ENCODE results near the gene TMEM109. TPM values are rescaled to one million over a fixed set of nuclear protein-coding genes. Genes with fewer than 3 reads are reported as not detected.

The TMEM109 gene, protein sequence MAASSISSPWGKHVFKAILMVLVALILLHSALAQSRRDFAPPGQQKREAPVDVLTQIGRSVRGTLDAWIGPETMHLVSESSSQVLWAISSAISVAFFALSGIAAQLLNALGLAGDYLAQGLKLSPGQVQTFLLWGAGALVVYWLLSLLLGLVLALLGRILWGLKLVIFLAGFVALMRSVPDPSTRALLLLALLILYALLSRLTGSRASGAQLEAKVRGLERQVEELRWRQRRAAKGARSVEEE
- polyA plus RNA-seq (2013, experiment 1 of 2; ENCODE audit: insufficient read length) = 84.5 TPM
- 92.0 TPM for polyA plus RNA-seq (2013, experiment 2 of 2; ENCODE audit: insufficient read length)

DNA sequence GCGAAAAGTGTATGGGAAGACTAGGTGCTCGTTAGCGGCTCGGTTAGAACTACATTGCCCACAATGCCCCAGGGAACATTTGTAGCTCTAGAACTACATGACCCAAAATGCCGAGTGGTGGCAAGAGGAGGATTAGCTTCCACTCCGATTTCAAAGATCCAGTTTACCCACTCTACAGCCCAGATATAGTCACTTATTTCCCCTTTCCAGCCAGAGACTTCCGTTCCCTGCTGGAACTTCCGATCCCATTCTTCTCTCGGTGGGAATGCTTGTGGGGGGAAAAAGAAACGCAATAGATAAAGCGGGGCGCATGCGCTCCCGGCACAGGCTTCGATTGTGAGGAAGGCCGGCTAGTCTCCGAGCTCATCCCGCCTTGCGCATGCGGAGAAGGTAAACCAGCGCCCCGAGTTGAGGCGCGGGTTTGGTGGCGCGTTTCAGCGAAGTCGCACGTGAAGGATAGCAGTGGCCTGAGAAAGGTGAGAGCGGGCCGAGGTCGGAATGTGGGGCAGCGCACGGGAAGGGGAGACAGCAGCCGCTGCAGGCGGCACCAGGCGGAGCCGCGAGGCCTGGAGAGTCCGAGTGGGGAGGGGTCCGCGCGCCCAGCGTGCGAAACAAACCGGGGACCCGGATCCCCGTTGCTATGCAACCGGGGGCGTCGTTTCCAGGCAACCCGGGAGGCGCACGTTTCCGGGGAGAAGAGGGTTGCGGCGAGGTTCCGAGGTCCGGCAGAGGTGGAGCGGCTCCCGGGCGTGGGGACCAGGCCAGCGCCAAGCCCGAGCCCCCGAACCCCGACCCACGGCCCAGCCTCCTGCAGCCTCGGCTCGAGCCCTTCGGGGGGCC is at the start of gene TMEM109:
TSS of gene TMEM109 (plus strand) at position 366 of the 840 bp plus-strand sequence. CDS start 5,536 bp downstream, outside the sequence.
- peak; percentile 90 for DNase-seq

DNA sequence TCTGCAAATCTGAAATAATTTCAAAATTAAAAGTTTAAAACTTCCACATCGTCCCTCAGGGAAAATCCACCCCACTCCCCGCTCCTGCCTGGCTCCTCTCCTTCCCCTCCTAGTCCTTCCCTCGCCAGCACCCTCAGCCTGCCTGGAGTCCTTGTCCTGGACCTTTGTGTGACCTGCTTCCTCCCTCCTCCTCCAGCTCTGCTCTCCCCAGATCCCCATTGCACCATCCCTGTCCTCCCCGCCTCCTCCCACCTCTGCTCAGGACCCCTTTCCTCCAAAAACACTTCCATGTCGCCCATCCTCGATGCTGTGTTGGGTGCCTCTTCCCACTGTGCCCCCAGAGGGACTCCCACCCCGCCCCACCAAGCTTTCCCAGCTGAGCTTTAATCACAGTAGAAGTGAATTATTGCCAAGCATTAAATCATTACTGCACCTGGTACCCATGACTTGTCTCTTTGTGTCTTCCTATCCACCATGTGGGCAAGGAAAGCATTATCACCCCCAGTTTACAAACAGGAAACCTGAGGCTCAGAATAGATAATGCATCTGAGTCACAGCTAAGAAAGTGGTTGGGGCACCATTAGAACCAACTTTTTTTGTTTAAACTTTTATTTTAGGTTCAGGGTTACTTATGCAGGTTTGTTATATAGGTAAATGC is 49.0 kb upstream of the TMEM109 start:
- no peak for DNase-seq

DNA sequence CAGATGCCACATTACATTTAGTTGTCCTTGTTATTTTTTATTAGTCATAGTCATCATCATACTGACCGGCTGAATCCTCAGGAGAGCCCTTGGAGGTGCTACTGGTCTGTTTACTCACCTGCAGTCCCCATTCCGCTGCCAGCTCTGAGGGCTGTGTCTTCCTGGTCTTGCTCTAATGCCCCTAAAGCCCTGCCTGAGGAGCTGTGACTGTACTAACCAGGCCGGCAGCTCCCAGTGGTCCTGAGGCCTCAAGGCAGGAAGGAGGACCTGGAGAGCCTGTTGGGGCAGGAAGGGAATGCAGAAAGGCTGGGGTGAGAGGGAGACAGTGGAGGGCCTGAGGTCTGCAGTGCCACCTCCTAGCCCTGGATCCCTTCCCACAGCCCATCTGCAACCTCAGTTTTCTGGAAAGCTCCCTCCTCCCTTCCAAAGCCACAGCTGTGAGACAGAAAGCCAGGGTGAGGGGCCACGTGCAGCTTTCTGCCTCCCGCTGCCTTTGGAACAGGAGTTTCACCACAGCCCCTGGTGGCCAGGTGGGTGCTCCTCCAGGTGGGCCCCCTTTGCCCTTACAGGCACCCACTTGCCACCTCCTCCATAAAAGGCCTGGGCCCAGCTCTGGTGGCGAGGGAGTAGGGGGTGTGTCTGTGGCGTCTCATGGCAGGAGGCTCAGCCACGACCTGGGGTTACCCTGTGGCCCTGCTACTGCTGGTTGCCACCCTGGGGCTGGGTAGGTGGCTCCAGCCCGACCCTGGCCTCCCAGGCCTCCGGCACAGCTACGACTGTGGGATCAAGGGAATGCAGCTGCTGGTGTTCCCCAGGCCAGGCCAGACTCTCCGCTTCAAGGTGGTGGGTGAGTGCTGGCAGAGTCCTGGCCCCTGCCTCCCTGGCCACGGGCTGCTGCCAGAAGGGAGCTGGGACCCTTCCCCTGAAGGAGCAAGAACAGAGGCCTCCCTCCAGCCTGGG is 46.8 kb upstream of the TMEM109 start, which contains the start of gene ZP1:
TSS of gene ZP1 (plus strand) at position 632 of the 960 bp plus-strand sequence. CDS start at position 652, 20 bp downstream.
- DNase-seq = no peak

DNA sequence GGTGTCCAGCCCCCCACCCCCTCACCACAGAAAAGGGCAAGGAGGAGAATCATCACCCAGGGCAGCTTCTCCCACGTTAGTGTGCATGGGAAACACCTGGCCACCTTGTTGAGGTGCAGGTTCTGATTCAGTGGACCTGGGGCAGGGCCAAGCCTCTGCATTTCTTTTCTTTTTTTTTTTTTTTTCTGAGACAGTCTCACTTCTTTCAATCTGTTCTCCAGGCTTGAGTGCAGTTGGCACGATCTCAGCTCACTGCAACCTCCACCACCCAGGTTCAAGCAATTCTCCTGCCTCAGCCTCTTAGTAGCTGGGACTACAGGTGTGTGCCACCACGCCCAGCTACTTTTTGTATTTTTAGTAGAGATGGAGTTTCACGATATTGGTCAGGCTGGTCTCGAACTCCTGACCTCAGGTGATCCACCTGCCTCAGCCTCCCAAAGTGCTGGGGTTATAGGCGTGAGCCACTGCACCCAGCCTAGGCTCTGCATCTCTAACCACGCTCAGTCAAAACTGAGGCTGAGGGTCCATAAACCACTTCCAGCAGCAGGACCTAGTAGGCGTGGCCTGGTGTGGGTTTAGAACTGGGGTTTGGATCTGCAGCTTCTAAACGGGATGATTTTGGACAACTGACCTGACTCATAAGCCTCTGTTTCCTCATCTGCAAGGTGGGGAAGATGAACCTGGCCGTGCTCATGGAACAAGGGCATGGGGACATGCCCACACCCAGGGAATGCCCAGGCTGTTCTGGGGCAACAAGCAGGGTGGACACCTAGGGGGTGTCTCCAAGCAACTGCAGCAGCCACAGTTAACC is 45.9 kb upstream of the TMEM109 start:
- DNase-seq = no peak

DNA sequence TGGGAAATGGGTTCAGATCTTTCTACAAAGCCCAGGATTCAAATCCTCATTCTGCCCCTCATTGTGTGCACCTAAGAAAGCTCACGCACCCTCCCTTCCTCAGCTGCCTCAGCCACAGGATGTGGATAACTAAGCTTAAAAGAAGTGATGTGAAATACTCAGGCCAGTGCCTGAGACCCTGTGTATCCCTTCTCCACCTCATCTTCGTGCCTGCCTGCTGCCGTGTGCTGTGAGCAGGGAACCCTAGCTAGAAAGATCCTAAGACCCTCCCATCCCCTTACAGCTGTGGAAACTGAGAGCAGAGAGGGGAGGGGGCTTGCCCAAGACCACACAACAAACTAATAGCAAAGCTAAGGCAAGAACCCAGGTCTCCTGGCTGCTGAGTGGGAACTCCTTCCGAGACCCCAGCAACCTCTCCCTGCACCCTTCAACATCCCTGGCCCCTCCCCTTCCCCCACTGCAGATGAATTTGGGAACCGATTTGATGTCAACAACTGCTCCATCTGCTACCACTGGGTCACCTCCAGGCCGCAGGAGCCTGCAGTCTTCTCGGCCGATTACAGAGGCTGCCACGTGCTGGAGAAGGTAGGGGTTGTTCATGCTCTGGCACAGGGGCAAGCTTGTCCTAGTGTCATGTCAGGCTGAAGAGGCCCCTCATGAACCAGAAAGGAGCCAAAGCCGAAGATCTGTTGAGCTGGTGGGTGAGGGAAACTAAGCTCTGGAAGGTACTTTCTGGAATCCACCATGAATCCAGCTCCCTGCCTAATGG is 45.1 kb upstream of the TMEM109 start:
- DNase-seq = no peak

DNA sequence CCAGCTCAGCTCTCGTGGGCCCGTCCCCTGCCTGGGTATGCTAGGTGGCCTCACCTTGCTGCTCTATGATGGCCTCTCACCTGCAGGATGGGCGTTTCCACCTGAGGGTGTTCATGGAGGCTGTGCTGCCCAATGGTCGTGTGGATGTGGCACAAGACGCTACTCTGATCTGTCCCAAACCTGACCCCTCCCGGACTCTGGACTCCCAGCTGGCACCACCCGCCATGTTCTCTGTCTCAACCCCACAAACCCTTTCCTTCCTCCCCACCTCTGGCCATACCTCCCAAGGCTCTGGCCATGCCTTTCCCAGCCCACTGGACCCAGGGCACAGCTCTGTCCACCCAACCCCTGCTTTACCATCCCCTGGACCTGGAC is 44.5 kb upstream of the TMEM109 start:
- no peak for DNase-seq

DNA sequence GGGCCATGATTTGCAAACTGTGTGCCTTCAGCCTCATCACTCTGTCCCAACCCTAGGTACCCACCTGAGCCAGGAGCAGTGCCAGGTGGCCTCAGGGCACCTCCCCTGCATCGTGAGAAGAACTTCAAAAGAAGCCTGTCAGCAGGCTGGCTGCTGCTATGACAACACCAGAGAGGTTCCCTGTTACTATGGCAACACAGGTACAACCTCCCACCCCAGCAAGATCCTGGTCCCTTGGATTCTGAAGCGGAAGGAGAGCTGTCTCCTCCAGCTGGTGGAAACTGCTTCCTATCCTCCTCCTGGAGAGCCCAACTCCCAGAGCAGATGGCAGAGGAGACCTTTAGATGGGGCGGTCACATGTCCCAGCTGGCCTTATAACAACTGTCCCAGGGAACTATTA is 43.7 kb upstream of the TMEM109 start:
- DNase-seq = no peak

DNA sequence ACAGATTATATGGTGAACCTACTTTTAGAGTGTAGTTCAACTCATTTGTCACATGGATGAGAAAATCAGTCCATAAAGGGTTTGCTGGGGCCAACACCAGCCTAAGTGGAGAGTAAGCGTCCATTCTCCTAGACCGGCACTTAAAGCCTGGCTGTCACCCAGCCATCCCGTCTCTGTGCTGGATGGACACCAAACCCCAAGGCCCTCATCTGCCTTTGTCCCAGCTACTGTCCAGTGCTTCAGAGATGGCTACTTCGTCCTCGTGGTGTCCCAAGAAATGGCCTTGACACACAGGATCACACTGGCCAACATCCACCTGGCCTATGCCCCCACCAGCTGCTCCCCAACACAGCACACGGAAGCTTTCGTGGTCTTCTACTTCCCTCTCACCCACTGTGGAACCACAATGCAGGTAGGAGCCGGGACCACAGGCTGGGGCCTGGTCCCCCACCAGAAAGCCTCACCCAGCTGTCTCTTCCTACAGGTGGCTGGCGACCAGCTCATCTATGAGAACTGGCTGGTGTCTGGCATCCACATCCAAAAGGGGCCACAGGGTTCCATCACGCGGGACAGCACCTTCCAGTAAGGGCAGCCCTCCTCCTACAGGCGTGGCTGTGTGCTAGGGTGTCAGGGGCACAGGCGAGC is 43.1 kb upstream of the TMEM109 start:
- DNase-seq = no peak

DNA sequence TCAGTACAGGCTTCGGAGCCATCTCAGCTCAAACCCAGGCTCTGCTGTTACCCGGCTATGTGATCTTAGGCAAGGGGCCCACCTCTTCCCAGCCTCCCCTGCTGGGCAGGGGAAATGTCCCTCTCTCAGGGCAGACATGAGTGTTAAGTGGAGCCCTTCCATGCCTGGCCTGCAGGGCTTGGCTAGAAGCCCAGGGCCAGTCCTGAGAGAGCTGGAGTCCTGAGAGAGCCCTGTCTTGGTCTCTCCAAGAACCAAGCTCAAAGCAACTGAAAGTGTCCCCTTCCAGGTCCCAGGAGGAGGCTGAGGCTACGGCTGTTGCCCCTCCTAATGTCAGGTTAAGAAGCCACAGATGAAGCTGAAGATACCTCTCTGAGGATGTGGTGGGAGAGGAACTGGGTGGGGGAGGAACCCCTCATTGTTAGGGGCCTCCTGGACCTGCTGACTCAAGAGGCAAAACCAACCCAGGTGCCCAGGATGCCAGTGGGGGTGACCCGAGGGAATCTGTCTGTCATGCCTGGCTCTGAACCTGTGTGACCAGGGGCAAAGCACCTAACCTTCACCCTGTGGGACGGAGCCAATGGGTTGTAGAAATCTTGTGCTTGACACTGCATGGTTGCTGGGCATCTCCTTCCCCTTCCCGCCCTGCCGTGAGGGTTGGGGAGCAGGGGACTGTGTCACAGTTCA is 42.4 kb upstream of the TMEM109 start:
- peak; percentile 51 for DNase-seq

DNA sequence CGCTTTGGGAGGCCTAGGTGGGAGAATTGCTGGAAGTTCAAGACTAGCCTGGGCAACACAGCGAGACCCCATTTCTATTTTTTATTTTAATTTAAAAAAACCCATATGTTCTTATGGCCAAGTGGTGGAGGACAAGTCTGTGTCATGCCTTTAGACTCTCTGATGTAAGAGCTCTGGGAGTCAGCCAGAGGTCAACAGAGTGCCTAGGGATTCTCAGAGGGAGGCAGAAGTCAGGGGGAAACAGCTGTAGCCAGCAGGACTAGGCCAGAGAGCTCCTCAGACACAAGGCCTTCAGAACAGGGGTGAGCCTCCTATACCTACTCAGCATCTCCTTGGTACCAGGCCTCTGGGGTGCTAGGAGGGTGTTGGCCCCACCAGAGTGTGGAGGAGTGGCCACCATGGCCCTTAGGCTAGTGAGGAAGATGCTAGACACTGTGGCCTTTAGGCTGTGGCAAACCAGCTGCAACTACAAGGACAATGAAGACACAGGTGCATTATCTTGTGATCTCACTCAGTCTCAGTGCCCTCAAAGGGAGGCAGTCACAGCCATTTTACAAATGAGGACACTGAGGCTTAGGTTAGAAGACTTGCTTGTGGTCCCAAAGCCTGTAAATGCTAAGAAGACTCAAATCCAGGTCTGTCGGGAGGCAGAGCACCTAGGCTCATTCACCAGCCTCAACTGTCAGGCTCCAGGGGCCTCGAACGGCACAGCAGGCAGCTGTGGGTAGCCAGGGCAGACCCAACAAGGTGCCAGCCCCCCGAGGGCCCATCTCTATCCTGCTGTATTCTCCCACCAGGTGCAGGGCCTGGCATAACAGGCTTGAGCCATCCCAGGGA is 41.6 kb upstream of the TMEM109 start:
- peak; percentile 71 for DNase-seq

DNA sequence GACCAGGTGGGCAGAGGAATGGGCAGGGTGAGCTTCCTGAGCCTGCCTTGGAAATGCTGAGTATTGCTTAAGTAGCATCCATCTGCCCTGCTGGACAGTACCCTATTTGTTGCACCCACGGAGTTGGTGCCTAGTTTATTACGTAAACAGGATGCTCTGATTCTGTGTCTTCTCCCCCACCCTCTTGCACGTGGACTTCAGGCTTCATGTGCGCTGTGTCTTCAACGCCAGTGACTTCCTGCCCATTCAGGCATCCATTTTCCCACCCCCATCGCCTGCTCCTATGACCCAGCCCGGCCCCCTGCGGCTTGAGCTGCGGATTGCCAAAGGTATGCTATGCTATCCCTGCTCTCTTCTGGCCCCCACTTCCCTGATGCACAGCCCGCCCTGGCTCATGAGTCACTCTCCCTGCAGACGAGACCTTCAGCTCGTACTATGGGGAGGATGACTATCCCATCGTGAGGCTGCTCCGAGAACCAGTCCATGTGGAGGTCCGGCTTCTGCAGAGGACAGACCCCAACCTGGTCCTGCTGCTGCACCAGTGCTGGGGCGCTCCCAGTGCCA is 40.9 kb upstream of the TMEM109 start:
- DNase-seq = peak; percentile 86

DNA sequence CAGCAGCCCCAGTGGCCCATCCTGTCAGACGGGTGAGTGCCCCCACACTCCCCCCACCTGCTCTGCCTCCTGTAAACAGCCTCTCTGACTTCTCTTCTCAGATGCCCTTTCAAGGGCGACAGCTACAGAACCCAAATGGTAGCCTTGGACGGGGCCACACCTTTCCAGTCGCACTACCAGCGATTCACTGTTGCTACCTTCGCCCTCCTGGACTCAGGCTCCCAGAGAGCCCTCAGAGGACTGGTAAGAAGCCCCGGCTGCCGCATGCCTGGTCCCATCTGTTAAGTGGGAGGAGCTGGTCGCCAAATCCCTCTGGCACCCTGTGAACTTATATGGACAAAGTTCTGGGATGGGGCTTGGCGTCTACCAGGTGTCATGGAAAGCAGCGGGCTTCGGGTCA is 40.4 kb upstream of the TMEM109 start:
- DNase-seq = no peak

DNA sequence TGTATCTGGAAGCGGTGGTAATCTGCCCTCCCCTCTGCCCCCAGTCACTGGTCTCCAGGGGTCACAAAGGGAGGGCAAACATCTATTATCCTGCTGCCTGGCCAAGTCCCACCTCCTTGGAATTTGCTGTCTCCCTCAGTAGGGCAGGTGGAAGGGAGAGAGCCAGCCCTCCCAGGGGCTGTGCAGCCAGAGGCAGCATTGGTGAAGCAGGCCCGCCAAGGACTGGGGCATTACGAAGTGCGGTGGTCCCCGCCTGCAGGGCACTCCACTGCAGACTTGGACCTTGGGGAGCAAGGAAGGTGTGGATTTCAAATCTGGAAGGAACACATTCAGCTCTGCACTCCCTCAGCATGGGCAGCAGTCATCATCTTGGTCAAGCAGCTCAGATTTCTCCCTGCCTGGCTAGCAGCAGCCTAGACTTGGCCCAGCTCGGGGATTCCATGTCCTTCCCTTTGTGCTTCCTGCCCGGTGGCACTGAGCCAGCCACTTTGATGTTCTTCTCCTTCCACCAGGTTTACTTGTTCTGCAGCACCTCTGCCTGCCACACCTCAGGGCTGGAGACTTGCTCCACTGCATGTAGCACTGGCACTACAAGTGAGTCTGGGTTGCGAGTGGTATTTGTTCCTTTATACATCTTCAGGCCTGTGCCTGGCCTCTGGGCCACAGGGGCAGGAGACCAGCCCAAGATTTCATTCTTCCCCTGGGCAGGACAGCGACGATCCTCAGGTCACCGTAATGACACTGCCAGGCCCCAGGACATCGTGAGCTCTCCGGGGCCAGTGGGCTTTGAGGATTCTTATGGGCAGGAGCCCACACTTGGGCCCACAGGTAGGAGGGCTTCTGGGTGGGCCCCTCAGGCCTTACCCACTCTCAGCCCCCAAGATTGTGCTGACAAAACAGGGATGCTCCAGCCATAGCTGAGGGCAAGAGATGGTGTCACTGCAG is 39.3 kb upstream of the TMEM109 start:
- no peak for DNase-seq

DNA sequence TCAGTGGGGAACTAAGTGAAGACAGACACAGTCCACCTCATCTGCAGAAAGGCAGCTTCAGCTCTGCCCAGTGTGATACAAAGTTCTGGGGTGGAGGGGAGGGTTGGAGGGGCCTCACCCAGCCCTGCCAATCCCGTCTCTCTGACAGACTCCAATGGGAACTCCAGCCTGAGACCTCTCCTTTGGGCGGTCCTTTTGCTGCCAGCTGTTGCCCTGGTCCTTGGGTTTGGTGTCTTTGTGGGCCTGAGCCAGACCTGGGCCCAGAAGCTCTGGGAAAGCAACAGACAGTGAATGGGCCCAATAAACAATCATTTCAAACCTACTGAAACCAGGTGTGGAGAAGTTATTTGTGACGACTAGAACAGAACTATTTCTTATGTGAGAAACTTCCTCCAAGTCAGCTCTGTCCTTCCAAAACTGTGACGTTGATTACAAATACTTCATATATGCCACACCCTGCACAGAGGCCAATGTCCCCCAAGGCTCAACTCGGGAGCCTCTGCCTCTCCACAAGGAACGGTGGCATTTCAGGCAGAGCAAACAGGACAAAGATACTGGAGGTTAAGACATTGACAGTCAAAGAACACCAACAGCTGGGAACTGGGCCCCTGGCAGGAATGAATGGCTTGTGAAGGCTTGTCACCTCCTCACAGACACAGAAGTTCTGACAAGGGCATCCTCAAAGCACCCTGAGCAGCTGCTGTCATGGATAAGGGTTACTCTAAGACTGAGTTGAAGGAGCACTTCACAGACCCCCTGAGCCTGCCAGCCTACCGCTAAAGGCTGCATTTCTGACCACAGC is 38.4 kb upstream of the TMEM109 start:
- no peak for DNase-seq

DNA sequence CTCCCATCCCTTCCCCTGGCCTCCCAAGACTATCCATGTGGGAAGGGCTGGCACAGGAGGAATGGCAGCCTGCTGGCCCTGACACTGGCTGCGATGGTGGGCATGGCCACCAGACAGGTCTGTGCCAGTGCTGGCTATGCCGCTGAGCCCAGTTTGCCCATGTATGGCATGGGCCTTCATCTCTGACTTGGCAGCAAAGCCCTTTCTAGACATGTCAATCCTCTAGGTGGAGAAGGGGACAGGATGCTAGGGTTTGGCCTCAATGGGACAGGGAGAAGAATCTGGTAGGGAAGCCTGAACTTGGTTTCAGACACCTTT is 37.8 kb upstream of the TMEM109 start:
- DNase-seq = no peak
